ENCODE data around the gene ABAT. TPM values are rescaled to one million over a fixed set of nuclear protein-coding genes. Genes with fewer than 3 reads are reported as not detected.
"Not testable (repeated sequence)": the region's sequence is repeated elsewhere in the genome, so short reads cannot be mapped to it uniquely, and the experiment has no call there.

The ABAT gene
- total RNA-seq, 5 donors from 2014 or later (not counting 1 experiment from before 2014, with no cell fraction given), result 8.3 to 16.1 (median 11.7) TPM

DNA sequence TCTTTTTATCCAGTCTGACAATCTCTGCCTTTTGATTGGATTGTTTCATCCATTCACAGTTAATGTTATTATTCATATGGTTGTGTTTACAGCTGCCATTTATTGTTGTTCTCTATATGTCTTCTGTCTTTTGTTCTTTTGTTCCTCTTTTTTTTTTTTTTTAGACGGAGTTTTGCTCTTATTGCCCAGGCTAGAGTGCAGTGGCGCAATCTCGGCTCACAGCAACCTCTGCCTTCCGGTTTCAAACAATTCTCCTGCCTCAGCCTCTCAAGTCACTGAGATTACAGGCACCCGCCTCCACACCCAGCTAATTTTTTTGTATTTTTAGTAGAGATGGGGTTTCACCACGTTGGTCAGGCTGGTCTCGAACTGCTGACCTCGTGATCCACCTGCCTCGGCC is 74.5 kb downstream of the ABAT start:
- H3K27me3 ChIP-seq (replicated peaks in 1 of 2; ENCODE audit: control insufficient read depth in 2 of 2, extremely low read depth in 1 of 2, insufficient read depth in 2 of 2, low read length in 1 of 2); H3K27me3 Mint-ChIP-seq; H3K4me3 ChIP-seq (ENCODE audit: control insufficient read depth in 1 of 2, extremely low read depth in 1 of 2, low read length in 1 of 2); H3K27ac ChIP-seq (ENCODE audit: low read length); H3K4me3 Mint-ChIP-seq; CTCF ChIA-PET; H3K4me1 ChIP-seq (ENCODE audit: control insufficient read depth in 1 of 2, extremely low read depth in 1 of 2, insufficient read depth in 2 of 2, low read length in 2 of 2); H3K9me3 Mint-ChIP-seq; DNase-seq; H3K27ac Mint-ChIP-seq; POLR2A ChIA-PET; ATAC-seq (replicated peaks in 1 of 4); H3K9me3 ChIP-seq; H3K4me1 Mint-ChIP-seq: not testable (repeated sequence)
- H3K36me3 ChIP-seq (ENCODE audit: control insufficient read depth in 2 of 2, extremely low read depth in 1 of 2, insufficient read depth in 1 of 2, low read length in 1 of 2), result peaks cover 0 to 12% of the 10 kb centered on the region in 2 donors
- peaks cover 39% of the 10 kb centered on the region for H3K36me3 Mint-ChIP-seq
- 100% methylated on average over 2 of the region's 9 CpGs for WGBS (ENCODE audit: insufficient coverage)

DNA sequence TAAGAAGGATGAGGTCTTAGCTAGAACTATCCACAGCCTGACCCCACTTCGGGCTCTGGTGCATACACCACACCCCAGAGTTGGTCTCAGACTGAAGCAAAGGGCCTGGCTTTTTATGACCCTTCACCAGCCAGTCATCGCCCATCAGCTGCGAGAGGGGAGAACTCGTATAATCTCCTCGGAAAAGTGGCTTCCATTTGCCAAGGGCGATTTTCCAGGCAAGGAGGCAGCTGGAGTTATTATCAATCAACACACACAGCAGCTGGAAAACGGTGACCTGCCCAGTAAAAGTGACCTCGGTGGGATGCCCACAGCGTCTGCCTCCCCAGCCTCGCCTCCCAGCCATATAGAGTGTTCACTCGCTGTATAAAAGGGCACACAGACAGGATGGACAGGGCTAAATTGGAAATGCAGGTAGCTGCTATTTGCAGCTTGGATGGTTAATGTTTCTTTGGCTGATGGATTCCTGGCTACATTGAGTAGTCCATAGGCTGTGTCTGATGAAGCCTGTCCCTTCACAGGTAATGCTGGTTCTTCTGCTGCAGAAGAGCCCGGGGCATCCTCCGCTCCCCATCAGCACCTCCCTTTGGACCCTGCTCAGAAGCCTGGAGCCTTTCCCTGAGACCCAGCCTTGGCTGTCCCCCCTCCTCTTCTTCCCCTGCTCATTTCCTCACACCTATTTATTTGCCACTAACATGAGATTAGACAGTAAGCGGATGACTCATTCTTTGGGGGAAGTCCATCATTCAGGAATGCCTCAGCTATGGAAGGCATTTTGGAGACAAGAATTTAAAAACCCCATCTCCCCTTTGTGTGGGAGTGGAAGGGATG is 77.3 kb downstream of the ABAT start:
- no peaks in the 10 kb centered on the region for H3K9me3 ChIP-seq
- Mint-ChIP-seq H3K4me3 (no peak overlapping the region), H3K27ac (no peak overlapping the region), H3K4me1 (no peaks in the 10 kb centered on the region), H3K27me3 (no peaks in the 10 kb centered on the region), H3K9me3 (no peaks in the 10 kb centered on the region), H3K36me3 (peaks cover 42% of the 10 kb centered on the region)
- H3K36me3 ChIP-seq (ENCODE audit: control insufficient read depth in 2 of 2, extremely low read depth in 1 of 2, insufficient read depth in 1 of 2, low read length in 1 of 2), result peaks cover 0 to 14% of the 10 kb centered on the region in 2 donors
- ATAC-seq (replicated peaks in 1 of 4) (no peak), DNase-seq (no peak)
- WGBS (ENCODE audit: insufficient coverage), result 93% methylated on average over 7 of the region's 14 CpGs
- ChIA-PET CTCF (no interaction called here), POLR2A (interaction anchor here in 1 of 2 donors (0.5 to 0.6 kb wide), 2 partner anchors 29 to 127 kb away, joined by 3 to 5 read pairs; no protein-coding TSS in a partner anchor)
- H3K27ac ChIP-seq (ENCODE audit: low read length), result no peak overlapping the region
- H3K27me3 ChIP-seq (replicated peaks in 1 of 2; ENCODE audit: control insufficient read depth in 2 of 2, extremely low read depth in 1 of 2, insufficient read depth in 2 of 2, low read length in 1 of 2), result no peaks in the 10 kb centered on the region
- H3K4me1 ChIP-seq (ENCODE audit: control insufficient read depth in 1 of 2, extremely low read depth in 1 of 2, insufficient read depth in 2 of 2, low read length in 2 of 2), result no peaks in the 10 kb centered on the region
- no peak overlapping the region for H3K4me3 ChIP-seq (ENCODE audit: control insufficient read depth in 1 of 2, extremely low read depth in 1 of 2, low read length in 1 of 2)

DNA sequence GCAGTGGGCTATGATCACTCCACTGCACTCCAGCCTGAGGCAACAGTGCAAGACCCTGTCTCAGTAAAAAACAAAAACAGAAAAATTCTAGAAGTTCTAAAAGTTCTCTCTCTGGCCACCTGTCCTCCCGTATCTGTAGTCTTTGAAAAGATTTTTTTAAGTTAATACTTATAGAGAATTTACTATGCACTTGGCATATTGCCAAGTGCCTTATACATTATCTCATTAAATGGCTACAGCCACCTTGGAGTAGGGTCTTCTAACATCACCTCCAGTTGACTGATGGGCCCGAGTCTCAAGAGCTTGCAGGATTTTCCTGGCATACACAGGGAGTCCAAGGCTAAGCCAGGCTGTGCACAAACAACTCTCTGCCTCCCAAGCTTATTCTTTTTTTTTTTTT is 78.3 kb downstream of the ABAT start:
- DNase-seq (no peak), ATAC-seq (replicated peaks in 1 of 4) (no peak)
- no CpG with 5 or more reads among the region's 2 CpGs for WGBS (ENCODE audit: insufficient coverage)
- no peak overlapping the region for H3K4me3 ChIP-seq (ENCODE audit: control insufficient read depth in 1 of 2, extremely low read depth in 1 of 2, low read length in 1 of 2)
- CTCF ChIA-PET, result no interaction called here
- no peaks in the 10 kb centered on the region for H3K4me1 ChIP-seq (ENCODE audit: control insufficient read depth in 1 of 2, extremely low read depth in 1 of 2, insufficient read depth in 2 of 2, low read length in 2 of 2)
- POLR2A ChIA-PET, result interaction anchor here (0.6 kb wide), 2 partner anchors 138 to 215 kb away, joined by 4 to 10 read pairs; no protein-coding TSS in a partner anchor
- H3K36me3 ChIP-seq (ENCODE audit: control insufficient read depth in 2 of 2, extremely low read depth in 1 of 2, insufficient read depth in 1 of 2, low read length in 1 of 2), result peaks cover 0 to 14% of the 10 kb centered on the region in 2 donors
- no peaks in the 10 kb centered on the region for H3K27me3 ChIP-seq (replicated peaks in 1 of 2; ENCODE audit: control insufficient read depth in 2 of 2, extremely low read depth in 1 of 2, insufficient read depth in 2 of 2, low read length in 1 of 2)
- no peak overlapping the region for H3K27ac ChIP-seq (ENCODE audit: low read length)
- H3K36me3 Mint-ChIP-seq, result peaks cover 39% of the 10 kb centered on the region
- no peaks in the 10 kb centered on the region for H3K9me3 ChIP-seq
- no peaks in the 10 kb centered on the region for H3K4me1 Mint-ChIP-seq
- no peak overlapping the region for H3K4me3 Mint-ChIP-seq
- H3K27ac Mint-ChIP-seq, result no peak overlapping the region
- H3K9me3 Mint-ChIP-seq, result no peaks in the 10 kb centered on the region
- no peaks in the 10 kb centered on the region for H3K27me3 Mint-ChIP-seq

DNA sequence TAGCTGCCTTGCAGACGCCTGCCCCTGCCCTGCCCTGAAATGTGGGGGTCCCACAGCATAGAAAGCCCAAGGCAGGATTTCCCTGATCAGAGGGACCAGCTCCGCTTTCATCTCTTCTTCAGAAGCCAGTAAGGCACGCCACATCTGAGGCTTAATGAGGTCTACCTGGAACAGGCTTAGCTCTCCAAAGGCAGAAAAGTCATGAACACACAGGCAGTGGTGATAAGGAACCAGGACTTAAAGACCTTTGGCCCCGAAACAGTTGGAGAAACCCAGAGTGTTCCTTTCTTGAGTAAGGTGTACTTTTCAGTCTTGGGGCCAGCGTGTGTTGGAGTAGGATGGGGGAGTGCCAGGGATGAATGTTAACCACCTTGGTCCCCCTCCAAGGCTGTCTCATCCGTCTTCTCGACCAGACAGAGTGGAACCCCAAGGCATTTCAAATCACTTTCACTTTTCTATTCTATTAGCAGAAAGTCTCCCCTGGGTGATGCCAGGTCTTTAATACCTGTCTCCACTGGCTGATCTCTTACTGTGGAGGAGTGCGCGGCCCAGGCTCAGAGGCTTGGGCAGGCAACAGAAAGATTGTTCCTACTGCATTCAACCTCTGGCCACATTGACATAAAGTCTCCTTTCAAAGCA is 79.1 kb downstream of the ABAT start:
- no peak overlapping the region for H3K4me3 ChIP-seq (ENCODE audit: control insufficient read depth in 1 of 2, extremely low read depth in 1 of 2, low read length in 1 of 2)
- CTCF ChIA-PET, result no interaction called here
- H3K9me3 Mint-ChIP-seq, result no peaks in the 10 kb centered on the region
- H3K9me3 ChIP-seq, result no peaks in the 10 kb centered on the region
- H3K4me1 ChIP-seq (ENCODE audit: control insufficient read depth in 1 of 2, extremely low read depth in 1 of 2, insufficient read depth in 2 of 2, low read length in 2 of 2), result no peaks in the 10 kb centered on the region
- WGBS (ENCODE audit: insufficient coverage), result 75% methylated on average over 5 of the region's 9 CpGs
- H3K27me3 ChIP-seq (replicated peaks in 1 of 2; ENCODE audit: control insufficient read depth in 2 of 2, extremely low read depth in 1 of 2, insufficient read depth in 2 of 2, low read length in 1 of 2), result no peaks in the 10 kb centered on the region
- no peaks in the 10 kb centered on the region for H3K4me1 Mint-ChIP-seq
- H3K27me3 Mint-ChIP-seq, result no peaks in the 10 kb centered on the region
- no peak overlapping the region for H3K27ac ChIP-seq (ENCODE audit: low read length)
- H3K36me3 ChIP-seq (ENCODE audit: control insufficient read depth in 2 of 2, extremely low read depth in 1 of 2, insufficient read depth in 1 of 2, low read length in 1 of 2), result peaks cover 0 to 14% of the 10 kb centered on the region in 2 donors
- POLR2A ChIA-PET, result interaction anchor here (0.6 kb wide), 2 partner anchors 216 to 469 kb away, joined by 5 to 10 read pairs; no protein-coding TSS in a partner anchor
- H3K4me3 Mint-ChIP-seq, result no peak overlapping the region
- ATAC-seq (replicated peaks in 1 of 4), result no peak
- H3K27ac Mint-ChIP-seq, result no peak overlapping the region
- no peak for DNase-seq
- peaks cover 43% of the 10 kb centered on the region for H3K36me3 Mint-ChIP-seq

DNA sequence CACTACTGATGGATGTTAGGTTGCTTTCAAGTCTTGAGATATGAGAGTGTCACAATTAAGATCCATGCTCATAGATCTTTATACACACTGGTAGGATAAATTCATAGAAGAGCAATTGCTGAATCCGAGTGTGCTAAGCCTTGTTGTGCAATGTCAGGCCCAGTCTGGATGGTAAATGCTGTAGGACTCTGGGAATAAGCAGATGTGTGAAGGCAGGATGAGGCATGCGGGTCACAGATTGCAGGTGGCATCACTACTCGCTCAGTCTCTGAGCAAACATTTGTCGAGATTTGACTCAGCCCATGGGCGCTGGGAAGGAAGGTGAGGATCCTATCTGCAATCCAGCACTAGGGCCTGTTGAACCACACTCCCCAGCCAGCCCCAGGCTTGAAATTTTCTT is 82.3 kb downstream of the ABAT start:
- ChIA-PET CTCF (no interaction called here), POLR2A (no interaction called here)
- DNase-seq, result no peak
- no peak for ATAC-seq (replicated peaks in 1 of 4)
- no peaks in the 10 kb centered on the region for H3K27me3 Mint-ChIP-seq
- WGBS (ENCODE audit: insufficient coverage), result 96% methylated on average over 3 of the region's 5 CpGs
- H3K4me3 Mint-ChIP-seq, result no peak overlapping the region
- no peak overlapping the region for H3K27ac Mint-ChIP-seq
- Histone ChIP-seq H3K4me1 (ENCODE audit: control insufficient read depth in 1 of 2, extremely low read depth in 1 of 2, insufficient read depth in 2 of 2, low read length in 2 of 2) (no peaks in the 10 kb centered on the region), H3K4me3 (ENCODE audit: control insufficient read depth in 1 of 2, extremely low read depth in 1 of 2, low read length in 1 of 2) (no peak overlapping the region), H3K27ac (ENCODE audit: low read length) (no peak overlapping the region), H3K9me3 (no peaks in the 10 kb centered on the region), H3K27me3 (replicated peaks in 1 of 2; ENCODE audit: control insufficient read depth in 2 of 2, extremely low read depth in 1 of 2, insufficient read depth in 2 of 2, low read length in 1 of 2) (no peaks in the 10 kb centered on the region), H3K36me3 (ENCODE audit: control insufficient read depth in 2 of 2, extremely low read depth in 1 of 2, insufficient read depth in 1 of 2, low read length in 1 of 2) (peaks cover 2 to 6% of the 10 kb centered on the region in 2 donors)
- no peaks in the 10 kb centered on the region for H3K9me3 Mint-ChIP-seq
- H3K4me1 Mint-ChIP-seq, result no peaks in the 10 kb centered on the region
- H3K36me3 Mint-ChIP-seq, result peaks cover 46% of the 10 kb centered on the region

DNA sequence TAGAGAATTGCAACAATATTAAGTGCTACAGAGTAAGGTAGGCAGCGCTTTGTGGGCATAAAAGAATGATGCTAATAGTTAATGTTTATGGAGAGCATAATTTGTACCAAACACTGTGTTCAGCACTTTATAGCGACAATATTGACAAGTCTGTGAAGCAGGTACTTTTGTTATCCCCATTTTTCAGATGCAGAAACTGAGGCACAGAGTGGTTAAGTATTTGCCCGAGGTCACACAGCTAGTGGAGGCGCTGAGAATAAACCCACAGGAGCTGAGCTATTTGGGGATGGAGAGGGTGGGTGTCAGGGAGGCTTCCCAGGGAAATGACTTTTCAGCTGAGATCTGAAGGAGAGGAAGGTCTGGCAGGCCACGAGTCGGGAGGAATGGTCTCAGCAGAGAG is 83.6 kb downstream of the ABAT start:
- Histone ChIP-seq H3K36me3 (ENCODE audit: control insufficient read depth in 2 of 2, extremely low read depth in 1 of 2, insufficient read depth in 1 of 2, low read length in 1 of 2) (peaks cover 2 to 5% of the 10 kb centered on the region in 2 donors), H3K4me3 (ENCODE audit: control insufficient read depth in 1 of 2, extremely low read depth in 1 of 2, low read length in 1 of 2) (no peak overlapping the region), H3K9me3 (no peaks in the 10 kb centered on the region), H3K4me1 (ENCODE audit: control insufficient read depth in 1 of 2, extremely low read depth in 1 of 2, insufficient read depth in 2 of 2, low read length in 2 of 2) (no peaks in the 10 kb centered on the region), H3K27ac (ENCODE audit: low read length) (no peak overlapping the region), H3K27me3 (replicated peaks in 1 of 2; ENCODE audit: control insufficient read depth in 2 of 2, extremely low read depth in 1 of 2, insufficient read depth in 2 of 2, low read length in 1 of 2) (no peaks in the 10 kb centered on the region)
- Mint-ChIP-seq H3K27ac (no peak overlapping the region), H3K27me3 (no peaks in the 10 kb centered on the region), H3K9me3 (no peaks in the 10 kb centered on the region), H3K4me3 (no peak overlapping the region), H3K36me3 (peaks cover 44% of the 10 kb centered on the region), H3K4me1 (no peaks in the 10 kb centered on the region)
- DNase-seq (no peak), ATAC-seq (replicated peaks in 1 of 4) (no peak)
- WGBS (ENCODE audit: insufficient coverage), result 92% methylated on average over 5 of the region's 6 CpGs
- ChIA-PET CTCF (no interaction called here), POLR2A (no interaction called here)

Data from T-cell (primary cell).